HEK293 (cell line): ENCODE data around the gene MUCL3.
A peak's percentile ranks its signal among the peaks of the same experiment; 100 is the strongest.

Source experiments
- EGR2 ChIP-seq: fragments of 450-650 bp; formaldehyde crosslinking; IDR thresholded peaks from 2 replicates; pipeline ENCODE4 v1.5.1; 2016; ENCODE audit warnings: low read depth, missing biosample characterization, missing genetic modification characterization
- GLIS2 ChIP-seq: fragments of 450-650 bp; formaldehyde crosslinking; IDR thresholded peaks from 2 replicates; pipeline ENCODE4 v1.5.1; 2016; ENCODE audit warnings: missing biosample characterization, missing genetic modification characterization
- HOXD13 ChIP-seq: sonication (generic); formaldehyde crosslinking; IDR thresholded peaks from 2 replicates; pipeline ENCODE4 v1.8.0; 2022; ENCODE audit warnings: missing genetic modification reagents, borderline replicate concordance
- KLF1 ChIP-seq: fragments of 450-650 bp; formaldehyde crosslinking; IDR thresholded peaks from 2 replicates; pipeline ENCODE4 v1.5.1; 2016; ENCODE audit warnings: missing biosample characterization, missing genetic modification characterization
- KLF8 ChIP-seq: fragments of 450-650 bp; formaldehyde crosslinking; IDR thresholded peaks from 2 replicates; pipeline ENCODE4 v1.5.1; 2016; ENCODE audit warnings: missing biosample characterization, missing genetic modification characterization
- MEIS1 ChIP-seq: sonication (generic); formaldehyde crosslinking; IDR thresholded peaks from 2 replicates; pipeline ENCODE4 v1.8.1; 2022; ENCODE audit warnings: missing genetic modification reagents, mild to moderate bottlenecking, borderline replicate concordance
- ZBTB17 ChIP-seq: fragments of 450-650 bp; formaldehyde crosslinking; IDR thresholded peaks from 2 replicates; pipeline ENCODE4 v1.5.1; 2016; ENCODE audit warnings: missing biosample characterization, missing genetic modification characterization
- ZNF132 ChIP-seq: fragments of 450-650 bp; formaldehyde crosslinking; IDR thresholded peaks from 2 replicates; pipeline ENCODE4 v1.5.1; 2017; ENCODE audit warnings: missing biosample characterization, missing genetic modification characterization, borderline replicate concordance
- ZNF155 ChIP-seq: fragments of 450-650 bp; formaldehyde crosslinking; IDR thresholded peaks from 2 replicates; pipeline ENCODE4 v1.5.1; 2016; ENCODE audit warnings: missing biosample characterization, missing genetic modification characterization
- ZNF16 ChIP-seq: fragments of 450-650 bp; formaldehyde crosslinking; IDR thresholded peaks from 2 replicates; pipeline ENCODE4 v1.5.1; 2016; ENCODE audit warnings: low read depth, missing biosample characterization, missing genetic modification characterization
- ZNF248 ChIP-seq: fragments of 450-650 bp; formaldehyde crosslinking; IDR thresholded peaks from 2 replicates; pipeline ENCODE4 v1.5.1; 2017; ENCODE audit warnings: missing biosample characterization, missing genetic modification characterization
- ZNF350 ChIP-seq: fragments of 450-650 bp; formaldehyde crosslinking; IDR thresholded peaks from 2 replicates; pipeline ENCODE4 v1.5.0; 2017; ENCODE audit warnings: missing biosample characterization, mild to moderate bottlenecking, missing genetic modification characterization
- ZNF394 ChIP-seq: fragments of 450-650 bp; formaldehyde crosslinking; IDR thresholded peaks from 2 replicates; pipeline ENCODE4 v1.5.1; 2016; ENCODE audit warnings: missing biosample characterization, missing genetic modification characterization, mild to moderate bottlenecking, moderate library complexity, borderline replicate concordance
- ZNF416 ChIP-seq: fragments of 450-650 bp; formaldehyde crosslinking; IDR thresholded peaks from 2 replicates; pipeline ENCODE4 v1.5.1; 2016; ENCODE audit warnings: missing biosample characterization, missing genetic modification characterization
- ZNF544 ChIP-seq: fragments of 450-650 bp; formaldehyde crosslinking; IDR thresholded peaks from 2 replicates; pipeline ENCODE4 v1.5.0; 2017; ENCODE audit warnings: missing biosample characterization, missing genetic modification characterization
- ZNF561 ChIP-seq: fragments of 450-650 bp; IDR thresholded peaks from 2 replicates; pipeline ENCODE4 v1.5.1; 2018; ENCODE audit warnings: missing biosample characterization, missing genetic modification characterization, borderline replicate concordance
- ZNF623 ChIP-seq: fragments of 450-650 bp; formaldehyde crosslinking; IDR thresholded peaks from 2 replicates; pipeline ENCODE4 v1.5.1; 2016; ENCODE audit warnings: missing biosample characterization, missing genetic modification characterization
- ZNF660 ChIP-seq: fragments of 450-650 bp; IDR thresholded peaks from 2 replicates; pipeline ENCODE4 v1.5.1; 2018; ENCODE audit warnings: missing biosample characterization, mild to moderate bottlenecking, missing genetic modification characterization
- ZNF701 ChIP-seq: fragments of 450-650 bp; formaldehyde crosslinking; IDR thresholded peaks from 2 replicates; pipeline ENCODE4 v1.5.1; 2016; ENCODE audit warnings: missing biosample characterization, missing genetic modification characterization
- ZSCAN30 ChIP-seq: fragments of 450-650 bp; IDR thresholded peaks from 2 replicates; pipeline ENCODE4 v1.5.1; 2018; ENCODE audit warnings: missing biosample characterization, mild to moderate bottlenecking, missing genetic modification characterization, moderate library complexity
- TF ChIP-seq, protein P1 (sequence below): fragments of 450-650 bp; formaldehyde crosslinking; IDR thresholded peaks from 2 replicates; pipeline ENCODE4 v1.5.1; 2016; ENCODE audit warnings: missing biosample characterization, missing genetic modification characterization, low read depth
- TF ChIP-seq, protein P2 (sequence below): fragments of 450-650 bp; formaldehyde crosslinking; IDR thresholded peaks from 2 replicates; pipeline ENCODE4 v1.5.1; 2016; ENCODE audit warnings: missing biosample characterization, missing genetic modification characterization, borderline replicate concordance
- TF ChIP-seq, protein P3 (sequence below): fragments of 450-650 bp; formaldehyde crosslinking; IDR thresholded peaks from 2 replicates; pipeline ENCODE4 v1.5.1; 2016; ENCODE audit warnings: missing biosample characterization, missing genetic modification characterization
- TF ChIP-seq, protein P4 (sequence below): fragments of 450-650 bp; formaldehyde crosslinking; conservative IDR thresholded peaks from 2 replicates; pipeline ENCODE4 v1.5.1; 2016; ENCODE audit warnings: low read depth, missing biosample characterization, missing genetic modification characterization
- TF ChIP-seq, protein P5 (sequence below): fragments of 450-650 bp; formaldehyde crosslinking; IDR thresholded peaks from 2 replicates; pipeline ENCODE4 v1.5.1; 2016; ENCODE audit warnings: missing biosample characterization, missing genetic modification characterization
- TF ChIP-seq, protein P6 (sequence below): fragments of 450-650 bp; formaldehyde crosslinking; IDR thresholded peaks from 2 replicates; pipeline ENCODE4 v1.5.1; 2016; ENCODE audit warnings: missing biosample characterization, missing genetic modification characterization
- TF ChIP-seq, protein P7 (sequence below): IDR thresholded peaks from 2 replicates; pipeline ENCODE4 v1.6.1; 2011; ENCODE audit warnings: mild to moderate bottlenecking, low read depth, low read length, borderline replicate concordance

The MUCL3 gene

DNA sequence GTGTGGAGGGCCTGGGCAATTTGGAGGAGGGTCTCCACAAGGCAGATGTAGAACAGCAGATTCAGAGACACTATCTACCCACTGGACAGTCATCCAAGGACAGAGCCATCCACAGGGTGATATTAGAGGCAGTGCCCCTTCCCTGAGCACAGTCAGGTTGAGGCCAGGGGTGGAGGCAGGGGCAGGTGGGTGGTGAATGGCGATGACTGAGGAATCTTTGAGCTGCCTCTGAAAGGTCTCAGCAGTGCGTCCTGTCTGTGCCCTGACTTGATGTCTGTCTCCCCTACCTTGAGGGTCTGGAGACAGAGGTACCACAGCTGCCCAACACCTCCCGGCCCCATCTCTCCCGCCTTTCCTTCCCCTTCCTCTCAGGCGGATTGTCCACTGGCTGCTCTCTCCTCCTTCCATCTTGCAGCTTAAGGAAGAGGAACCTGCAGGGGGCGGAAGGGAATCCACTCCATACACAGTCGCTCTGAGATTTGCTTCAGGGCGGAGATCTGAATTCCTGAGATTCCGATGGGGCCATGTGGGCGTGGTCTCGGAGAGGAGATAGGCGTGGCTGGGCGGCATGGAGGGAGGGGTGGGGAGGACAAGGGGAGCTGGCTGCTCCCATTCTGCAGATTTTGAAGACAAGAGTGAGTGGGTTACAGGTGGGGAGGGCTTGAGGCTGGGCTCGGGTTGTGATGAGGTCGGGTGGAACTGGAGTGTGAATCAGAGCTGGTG is 1.7 kb downstream of the MUCL3 start (continued):
- TF ChIP-seq, protein P1, sequence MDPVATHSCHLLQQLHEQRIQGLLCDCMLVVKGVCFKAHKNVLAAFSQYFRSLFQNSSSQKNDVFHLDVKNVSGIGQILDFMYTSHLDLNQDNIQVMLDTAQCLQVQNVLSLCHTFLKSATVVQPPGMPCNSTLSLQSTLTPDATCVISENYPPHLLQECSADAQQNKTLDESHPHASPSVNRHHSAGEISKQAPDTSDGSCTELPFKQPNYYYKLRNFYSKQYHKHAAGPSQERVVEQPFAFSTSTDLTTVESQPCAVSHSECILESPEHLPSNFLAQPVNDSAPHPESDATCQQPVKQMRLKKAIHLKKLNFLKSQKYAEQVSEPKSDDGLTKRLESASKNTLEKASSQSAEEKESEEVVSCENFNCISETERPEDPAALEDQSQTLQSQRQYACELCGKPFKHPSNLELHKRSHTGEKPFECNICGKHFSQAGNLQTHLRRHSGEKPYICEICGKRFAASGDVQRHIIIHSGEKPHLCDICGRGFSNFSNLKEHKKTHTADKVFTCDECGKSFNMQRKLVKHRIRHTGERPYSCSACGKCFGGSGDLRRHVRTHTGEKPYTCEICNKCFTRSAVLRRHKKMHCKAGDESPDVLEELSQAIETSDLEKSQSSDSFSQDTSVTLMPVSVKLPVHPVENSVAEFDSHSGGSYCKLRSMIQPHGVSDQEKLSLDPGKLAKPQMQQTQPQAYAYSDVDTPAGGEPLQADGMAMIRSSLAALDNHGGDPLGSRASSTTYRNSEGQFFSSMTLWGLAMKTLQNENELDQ (tag by site-specific recombination), result no peak
- no peak for TF ChIP-seq ZNF561 (tag by site-specific recombination)
- TF ChIP-seq ZSCAN30 (tag by site-specific recombination), result no peak
- TF ChIP-seq ZNF155 (tag by site-specific recombination), result no peak
- peak; percentile 41; the same call in 1 of the 2 replicates for TF ChIP-seq EGR2
- TF ChIP-seq ZBTB17 (tag by site-specific recombination), result peak; percentile 88
- TF ChIP-seq, protein P2, sequence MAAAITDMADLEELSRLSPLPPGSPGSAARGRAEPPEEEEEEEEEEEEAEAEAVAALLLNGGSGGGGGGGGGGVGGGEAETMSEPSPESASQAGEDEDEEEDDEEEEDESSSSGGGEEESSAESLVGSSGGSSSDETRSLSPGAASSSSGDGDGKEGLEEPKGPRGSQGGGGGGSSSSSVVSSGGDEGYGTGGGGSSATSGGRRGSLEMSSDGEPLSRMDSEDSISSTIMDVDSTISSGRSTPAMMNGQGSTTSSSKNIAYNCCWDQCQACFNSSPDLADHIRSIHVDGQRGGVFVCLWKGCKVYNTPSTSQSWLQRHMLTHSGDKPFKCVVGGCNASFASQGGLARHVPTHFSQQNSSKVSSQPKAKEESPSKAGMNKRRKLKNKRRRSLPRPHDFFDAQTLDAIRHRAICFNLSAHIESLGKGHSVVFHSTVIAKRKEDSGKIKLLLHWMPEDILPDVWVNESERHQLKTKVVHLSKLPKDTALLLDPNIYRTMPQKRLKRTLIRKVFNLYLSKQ (tag by site-specific recombination), result no peak
- no peak for TF ChIP-seq ZNF660 (tag by site-specific recombination)
- TF ChIP-seq GLIS2 (tag by site-specific recombination), result no peak
- no peak for TF ChIP-seq HOXD13 (CRISPR knock-in tag)
- TF ChIP-seq, protein P3, sequence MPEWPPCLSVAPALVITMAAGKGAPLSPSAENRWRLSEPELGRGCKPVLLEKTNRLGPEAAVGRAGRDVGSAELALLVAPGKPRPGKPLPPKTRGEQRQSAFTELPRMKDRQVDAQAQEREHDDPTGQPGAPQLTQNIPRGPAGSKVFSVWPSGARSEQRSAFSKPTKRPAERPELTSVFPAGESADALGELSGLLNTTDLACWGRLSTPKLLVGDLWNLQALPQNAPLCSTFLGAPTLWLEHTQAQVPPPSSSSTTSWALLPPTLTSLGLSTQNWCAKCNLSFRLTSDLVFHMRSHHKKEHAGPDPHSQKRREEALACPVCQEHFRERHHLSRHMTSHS (tag by site-specific recombination), result no peak
- TF ChIP-seq ZNF416 (tag by site-specific recombination), result no peak
- TF ChIP-seq, protein P4, sequence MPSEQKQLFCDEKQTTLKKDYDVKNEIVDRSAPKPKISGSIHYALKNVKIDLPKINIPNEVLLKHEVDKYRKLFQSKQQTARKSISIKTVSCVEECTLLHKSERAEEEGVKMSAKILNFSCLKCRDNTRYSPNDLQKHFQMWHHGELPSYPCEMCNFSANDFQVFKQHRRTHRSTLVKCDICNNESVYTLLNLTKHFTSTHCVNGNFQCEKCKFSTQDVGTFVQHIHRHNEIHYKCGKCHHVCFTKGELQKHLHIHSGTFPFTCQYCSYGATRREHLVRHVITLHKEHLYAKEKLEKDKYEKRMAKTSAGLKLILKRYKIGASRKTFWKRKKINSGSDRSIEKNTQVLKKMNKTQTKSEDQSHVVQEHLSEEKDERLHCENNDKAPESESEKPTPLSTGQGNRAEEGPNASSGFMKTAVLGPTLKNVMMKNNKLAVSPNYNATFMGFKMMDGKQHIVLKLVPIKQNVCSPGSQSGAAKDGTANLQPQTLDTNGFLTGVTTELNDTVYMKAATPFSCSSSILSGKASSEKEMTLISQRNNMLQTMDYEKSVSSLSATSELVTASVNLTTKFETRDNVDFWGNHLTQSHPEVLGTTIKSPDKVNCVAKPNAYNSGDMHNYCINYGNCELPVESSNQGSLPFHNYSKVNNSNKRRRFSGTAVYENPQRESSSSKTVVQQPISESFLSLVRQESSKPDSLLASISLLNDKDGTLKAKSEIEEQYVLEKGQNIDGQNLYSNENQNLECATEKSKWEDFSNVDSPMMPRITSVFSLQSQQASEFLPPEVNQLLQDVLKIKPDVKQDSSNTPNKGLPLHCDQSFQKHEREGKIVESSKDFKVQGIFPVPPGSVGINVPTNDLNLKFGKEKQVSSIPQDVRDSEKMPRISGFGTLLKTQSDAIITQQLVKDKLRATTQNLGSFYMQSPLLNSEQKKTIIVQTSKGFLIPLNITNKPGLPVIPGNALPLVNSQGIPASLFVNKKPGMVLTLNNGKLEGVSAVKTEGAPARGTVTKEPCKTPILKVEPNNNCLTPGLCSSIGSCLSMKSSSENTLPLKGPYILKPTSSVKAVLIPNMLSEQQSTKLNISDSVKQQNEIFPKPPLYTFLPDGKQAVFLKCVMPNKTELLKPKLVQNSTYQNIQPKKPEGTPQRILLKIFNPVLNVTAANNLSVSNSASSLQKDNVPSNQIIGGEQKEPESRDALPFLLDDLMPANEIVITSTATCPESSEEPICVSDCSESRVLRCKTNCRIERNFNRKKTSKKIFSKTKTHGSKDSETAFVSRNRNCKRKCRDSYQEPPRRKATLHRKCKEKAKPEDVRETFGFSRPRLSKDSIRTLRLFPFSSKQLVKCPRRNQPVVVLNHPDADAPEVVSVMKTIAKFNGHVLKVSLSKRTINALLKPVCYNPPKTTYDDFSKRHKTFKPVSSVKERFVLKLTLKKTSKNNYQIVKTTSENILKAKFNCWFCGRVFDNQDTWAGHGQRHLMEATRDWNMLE, result no peak
- TF ChIP-seq ZNF544 (tag by site-specific recombination), result no peak
- no peak for TF ChIP-seq ZNF701
- TF ChIP-seq, protein P5, sequence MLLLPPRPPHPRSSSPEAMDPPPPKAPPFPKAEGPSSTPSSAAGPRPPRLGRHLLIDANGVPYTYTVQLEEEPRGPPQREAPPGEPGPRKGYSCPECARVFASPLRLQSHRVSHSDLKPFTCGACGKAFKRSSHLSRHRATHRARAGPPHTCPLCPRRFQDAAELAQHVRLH (tag by site-specific recombination), result no peak
- TF ChIP-seq, protein P6, sequence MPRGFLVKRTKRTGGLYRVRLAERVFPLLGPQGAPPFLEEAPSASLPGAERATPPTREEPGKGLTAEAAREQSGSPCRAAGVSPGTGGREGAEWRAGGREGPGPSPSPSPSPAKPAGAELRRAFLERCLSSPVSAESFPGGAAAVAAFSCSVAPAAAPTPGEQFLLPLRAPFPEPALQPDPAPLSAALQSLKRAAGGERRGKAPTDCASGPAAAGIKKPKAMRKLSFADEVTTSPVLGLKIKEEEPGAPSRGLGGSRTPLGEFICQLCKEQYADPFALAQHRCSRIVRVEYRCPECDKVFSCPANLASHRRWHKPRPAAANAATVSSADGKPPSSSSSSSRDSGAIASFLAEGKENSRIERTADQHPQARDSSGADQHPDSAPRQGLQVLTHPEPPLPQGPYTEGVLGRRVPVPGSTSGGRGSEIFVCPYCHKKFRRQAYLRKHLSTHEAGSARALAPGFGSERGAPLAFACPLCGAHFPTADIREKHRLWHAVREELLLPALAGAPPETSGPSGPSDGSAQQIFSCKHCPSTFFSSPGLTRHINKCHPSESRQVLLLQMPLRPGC, result peak; percentile 91
- TF ChIP-seq KLF1 (tag by site-specific recombination), result peak; percentile 93
- no peak for TF ChIP-seq ZNF623
- no peak for TF ChIP-seq ZNF132 (tag by site-specific recombination)
- no peak for TF ChIP-seq MEIS1 (CRISPR knock-in tag)
- peak; percentile 39; the same call in 1 of the 2 replicates for TF ChIP-seq KLF8 (tag by site-specific recombination)
- no peak for TF ChIP-seq ZNF16 (tag by site-specific recombination)
- TF ChIP-seq ZNF248, result no peak
- no peak for TF ChIP-seq ZNF350 (tag by site-specific recombination)
- TF ChIP-seq, protein P7, sequence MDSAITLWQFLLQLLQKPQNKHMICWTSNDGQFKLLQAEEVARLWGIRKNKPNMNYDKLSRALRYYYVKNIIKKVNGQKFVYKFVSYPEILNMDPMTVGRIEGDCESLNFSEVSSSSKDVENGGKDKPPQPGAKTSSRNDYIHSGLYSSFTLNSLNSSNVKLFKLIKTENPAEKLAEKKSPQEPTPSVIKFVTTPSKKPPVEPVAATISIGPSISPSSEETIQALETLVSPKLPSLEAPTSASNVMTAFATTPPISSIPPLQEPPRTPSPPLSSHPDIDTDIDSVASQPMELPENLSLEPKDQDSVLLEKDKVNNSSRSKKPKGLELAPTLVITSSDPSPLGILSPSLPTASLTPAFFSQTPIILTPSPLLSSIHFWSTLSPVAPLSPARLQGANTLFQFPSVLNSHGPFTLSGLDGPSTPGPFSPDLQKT, result no peak
- TF ChIP-seq ZNF394 (tag by site-specific recombination), result no peak
